Islet precursor cell (in vitro differentiated cells): ENCODE measurements around the gene RPL39L.
"Not testable (repeated sequence)": the region's sequence is repeated elsewhere in the genome, so short reads cannot be mapped to it uniquely, and the experiment has no call there.

Experiments used
- DNase-seq: peaks from one replicate; pipeline ENCODE4 v3.0.0-alpha.2; 2018

Gene RPL39L

DNA sequence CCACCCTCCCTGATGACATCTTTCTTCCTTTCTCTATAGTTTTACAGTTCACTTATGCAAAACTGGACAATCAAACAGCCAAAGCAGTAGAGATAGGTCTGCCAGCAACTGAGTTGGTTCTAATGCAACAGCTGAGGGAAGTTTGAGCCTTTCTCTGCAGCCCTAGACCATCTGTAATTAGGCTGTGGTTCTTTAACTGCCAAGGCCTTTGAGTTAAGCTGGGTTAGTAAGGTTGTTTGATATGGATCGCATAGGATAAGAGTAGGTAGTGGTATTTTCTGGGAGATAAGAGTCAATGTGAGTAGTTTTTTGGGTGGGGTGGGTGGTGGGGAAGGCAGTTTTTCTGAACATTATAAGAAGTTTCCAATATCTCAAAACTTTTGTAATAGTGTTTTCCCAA, 3.0 kb downstream of the RPL39L start:
- DNase-seq = no peak

GRCh38 chr3:187135172-187135690, 4.1 kb downstream of the RPL39L start:
- DNase-seq = not testable (repeated sequence)

GRCh38 chr3:187133181-187133580, 6.1 kb downstream of the RPL39L start:
- DNase-seq = not testable (repeated sequence)

DNA sequence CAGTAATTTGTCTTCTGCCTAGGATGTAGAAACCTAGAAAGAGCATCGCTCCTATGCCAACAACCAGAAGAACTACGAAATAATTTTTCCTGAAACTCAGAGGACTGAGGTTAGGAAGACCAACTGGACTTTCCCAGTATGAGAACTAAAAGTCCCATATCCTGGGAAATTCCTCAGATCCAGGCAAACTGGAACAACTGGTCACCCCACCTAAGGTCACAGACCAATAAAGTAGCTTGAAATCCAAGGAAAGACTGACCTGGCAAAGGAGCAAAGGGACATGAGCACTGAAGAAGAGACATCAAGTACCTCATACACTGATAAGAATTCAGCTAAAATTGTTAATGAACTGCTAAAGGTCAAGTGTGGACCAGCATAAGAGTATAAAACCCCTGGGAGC, 6.6 kb downstream of the RPL39L start:
- DNase-seq = no peak

DNA sequence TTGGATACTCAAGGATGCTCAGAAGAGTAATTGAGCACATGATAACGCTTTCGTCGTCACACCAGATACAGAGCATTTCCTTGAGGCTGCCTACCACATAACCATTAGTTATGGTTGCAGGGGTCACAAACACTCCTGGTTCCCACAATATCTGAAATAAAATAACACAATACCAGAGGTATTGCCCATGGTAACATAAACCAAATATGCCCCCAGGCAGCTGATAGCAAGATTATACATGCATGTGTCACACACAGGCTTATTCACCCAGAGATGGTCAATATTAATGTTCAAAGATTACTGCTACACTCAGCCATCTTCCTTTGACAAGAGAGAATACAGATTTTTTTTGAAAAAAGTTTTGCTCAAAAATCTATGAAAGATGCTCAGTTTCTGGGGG, 7.3 kb downstream of the RPL39L start:
- DNase-seq = no peak

GRCh38 chr3:187130346-187131066, 8.8 kb downstream of the RPL39L start:
- no peak for DNase-seq

GRCh38 chr3:187125319-187126031, 13.8 kb downstream of the RPL39L start:
- DNase-seq = no peak

DNA sequence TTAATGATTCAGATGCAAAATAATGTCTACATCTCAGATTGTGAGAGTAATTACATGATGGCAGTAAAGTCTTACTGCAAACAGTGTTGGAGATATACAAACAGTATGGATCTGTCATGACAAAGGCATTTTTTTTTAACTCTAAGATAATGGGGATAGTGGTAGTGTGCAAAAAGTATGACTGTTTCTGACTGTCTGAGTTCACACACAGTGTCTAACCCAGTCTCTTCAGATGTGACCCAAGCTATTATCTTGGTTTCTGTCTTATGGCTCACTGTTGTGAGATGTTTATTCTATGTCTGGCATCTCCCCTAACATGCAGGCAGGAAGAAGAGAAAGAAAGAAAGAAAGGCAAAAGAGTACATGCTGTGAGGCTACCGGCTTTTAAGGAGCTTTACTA, 17.0 kb downstream of the RPL39L start:
- DNase-seq = no peak

- DNase-seq = no peak
Measured at GRCh38 chr3:187120326-187120725, 19.0 kb downstream of the RPL39L start.

DNA sequence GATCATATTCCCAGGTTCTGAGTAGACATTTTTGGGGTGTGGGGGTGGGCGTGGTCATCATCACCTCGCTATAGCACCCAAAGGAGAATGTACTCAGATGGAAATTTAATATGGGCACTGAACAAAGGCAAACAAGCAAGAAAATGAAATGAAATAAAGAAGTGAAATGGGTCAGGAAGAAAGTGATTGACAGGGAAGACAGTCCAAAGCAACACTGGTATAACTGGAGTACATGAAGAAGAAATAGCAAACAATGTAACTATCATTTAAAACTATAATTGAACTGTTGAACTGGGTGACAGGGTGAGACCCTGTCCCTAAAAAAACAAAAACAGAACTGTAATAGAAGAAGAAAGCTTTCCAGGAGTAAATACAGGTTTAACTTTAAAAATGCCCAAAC, 24.8 kb downstream of the RPL39L start:
- DNase-seq = no peak

GRCh38 chr3:187112934-187113793, 26.1 kb downstream of the RPL39L start:
- no peak for DNase-seq

DNA sequence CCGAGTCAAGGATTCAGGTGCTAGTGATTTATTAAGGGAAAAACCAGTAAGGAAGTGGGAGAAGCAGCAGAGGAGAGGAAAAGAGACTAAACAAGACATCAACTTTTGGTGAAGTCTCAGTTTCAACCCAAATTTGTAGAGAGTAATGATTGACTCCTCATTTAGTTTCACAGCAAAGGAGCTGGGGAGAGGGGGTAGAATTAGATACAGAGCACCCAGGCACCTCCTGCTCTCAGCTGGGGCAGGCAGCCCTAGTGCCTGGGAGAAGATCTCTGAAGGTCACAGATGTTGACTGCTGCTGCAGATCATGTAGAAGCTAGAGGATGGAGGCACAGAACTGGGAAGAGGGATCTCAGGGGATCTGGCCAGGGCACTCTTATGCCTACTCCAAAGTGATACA, 29.1 kb downstream of the RPL39L start:
- DNase-seq = no peak

- no peak for DNase-seq
Measured at GRCh38 chr3:187107989-187108388, 31.3 kb downstream of the RPL39L start.

DNA sequence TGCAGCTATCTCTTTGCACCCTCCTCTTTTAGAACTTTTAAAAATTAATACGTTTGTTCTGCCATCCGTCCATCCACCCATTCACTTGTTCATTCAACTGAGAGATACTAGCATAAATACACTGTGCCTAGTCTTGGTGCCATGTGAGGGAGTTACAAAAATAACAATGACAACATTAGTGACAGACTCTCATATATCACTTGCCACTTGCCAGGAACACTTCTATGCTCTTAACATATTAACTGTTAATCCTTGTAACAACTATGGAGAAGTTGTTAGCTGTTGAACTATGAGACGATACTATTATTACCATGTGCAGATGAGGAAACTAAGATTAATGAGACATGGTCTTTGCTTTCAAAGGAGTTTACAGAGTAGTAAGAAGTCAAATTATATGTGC, 33.6 kb downstream of the RPL39L start:
- no peak for DNase-seq

- DNase-seq = no peak
Measured at GRCh38 chr3:187104933-187105332, 34.4 kb downstream of the RPL39L start.

DNA sequence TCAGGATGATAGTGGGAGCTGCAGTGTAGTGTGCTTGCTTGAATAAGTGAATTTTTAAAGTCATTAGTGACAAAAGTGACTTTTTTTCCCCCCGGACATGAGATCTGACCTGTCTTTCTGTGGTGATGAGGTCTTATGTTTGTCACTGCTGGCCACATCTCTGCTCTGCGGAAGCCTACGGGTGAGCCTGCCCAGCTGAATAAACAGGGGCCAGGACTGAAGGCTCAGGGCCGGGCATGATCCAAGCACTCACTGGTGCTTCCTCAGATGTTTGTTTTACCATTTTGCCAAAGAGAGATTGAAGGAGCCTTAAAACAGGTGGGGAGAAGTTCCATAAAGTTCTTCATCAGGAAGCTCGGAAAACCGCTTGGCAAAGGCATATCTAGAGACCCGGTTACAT, 35.0 kb downstream of the RPL39L start:
- DNase-seq = no peak

DNA sequence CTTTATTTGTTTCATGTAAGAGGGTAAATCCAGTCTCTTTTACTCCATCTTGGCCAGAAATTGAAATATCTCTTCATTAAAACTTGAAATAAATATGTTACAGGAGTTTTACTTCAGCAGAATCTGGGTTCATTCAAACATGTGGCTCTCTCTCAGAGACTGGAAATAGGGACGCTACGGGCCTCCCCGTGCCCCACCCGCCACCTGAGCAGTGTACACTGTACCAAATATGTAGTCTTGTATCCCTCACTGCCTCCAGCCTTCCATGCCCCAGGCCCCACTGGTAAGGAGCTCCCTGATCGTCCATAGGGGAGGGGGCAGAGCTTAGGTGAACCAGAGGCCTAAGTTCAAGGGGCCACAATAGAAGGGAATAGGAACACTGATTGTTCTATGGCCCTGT, 36.0 kb downstream of the RPL39L start:
- no peak for DNase-seq

DNA sequence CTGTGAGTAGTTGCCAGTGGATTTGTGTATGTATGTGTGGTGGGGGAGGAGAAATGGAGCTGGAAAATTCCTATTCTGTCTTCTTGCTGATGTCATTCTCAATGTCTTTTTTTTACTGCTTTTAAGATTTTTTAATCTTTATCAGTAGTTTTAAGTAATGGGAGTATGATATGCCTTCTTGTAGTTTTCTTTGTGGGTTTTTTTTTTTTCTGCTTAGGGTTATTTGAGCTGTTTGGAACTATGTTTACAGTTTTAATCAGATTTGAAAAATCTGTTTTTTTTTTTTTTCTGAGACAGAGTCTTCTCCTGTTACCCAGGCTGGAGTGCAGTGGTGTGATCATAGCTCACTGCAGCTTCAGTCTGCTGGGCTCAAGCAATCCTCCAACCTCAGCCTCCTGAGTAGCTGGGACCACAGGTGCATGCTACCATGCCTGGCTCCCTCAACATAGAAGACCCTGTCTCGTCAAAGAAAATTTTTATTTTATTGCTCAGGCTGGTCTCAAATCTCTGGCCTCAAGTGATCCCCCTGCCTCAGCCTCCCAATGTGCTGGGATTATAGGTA, 37.1 kb downstream of the RPL39L start:
- no peak for DNase-seq

DNA sequence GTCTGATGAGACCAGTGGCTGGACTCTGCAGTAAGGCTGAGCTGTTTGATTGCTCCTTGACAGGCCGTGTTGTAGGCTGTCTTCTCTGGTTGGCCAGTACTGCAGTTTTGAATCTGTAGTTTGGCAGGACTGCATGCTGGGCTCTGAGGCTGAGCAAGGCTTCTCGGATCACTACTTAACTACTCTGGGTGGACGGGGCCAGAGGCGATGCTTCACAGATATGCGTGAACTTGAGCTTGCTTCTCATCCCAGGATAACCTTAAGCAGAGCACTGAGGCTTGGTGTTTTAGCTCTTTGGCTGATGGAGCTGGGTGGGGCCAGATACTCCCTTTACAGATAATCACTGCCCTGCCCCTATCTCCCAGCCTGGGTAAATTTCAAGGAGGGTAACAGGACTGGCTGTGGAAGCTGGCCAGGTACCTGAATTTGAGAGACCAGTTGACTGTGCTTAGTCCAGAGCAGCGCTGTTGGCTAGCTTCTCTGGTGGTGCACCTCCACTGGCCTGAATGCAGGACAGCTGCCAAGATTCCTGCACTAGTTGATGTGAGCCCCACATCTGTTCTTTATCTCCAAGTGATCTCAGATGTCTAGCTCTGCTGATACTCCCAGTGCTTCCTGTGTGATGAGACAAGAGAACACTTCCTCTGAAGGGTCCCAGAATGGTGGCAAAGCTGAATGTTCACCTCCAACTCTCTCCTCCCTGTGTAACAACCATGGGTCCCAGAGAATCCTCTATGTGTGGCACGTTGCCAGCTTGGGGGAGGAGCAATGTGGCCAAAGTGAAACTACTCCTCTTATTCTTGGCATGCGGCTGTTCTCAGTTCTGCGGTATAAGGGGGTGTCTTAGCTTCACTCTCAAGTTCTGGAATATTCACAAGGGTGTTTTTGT, 37.9 kb downstream of the RPL39L start:
- no peak for DNase-seq

- no peak for DNase-seq
Measured at GRCh38 chr3:187098923-187099512, 40.3 kb downstream of the RPL39L start.

DNA sequence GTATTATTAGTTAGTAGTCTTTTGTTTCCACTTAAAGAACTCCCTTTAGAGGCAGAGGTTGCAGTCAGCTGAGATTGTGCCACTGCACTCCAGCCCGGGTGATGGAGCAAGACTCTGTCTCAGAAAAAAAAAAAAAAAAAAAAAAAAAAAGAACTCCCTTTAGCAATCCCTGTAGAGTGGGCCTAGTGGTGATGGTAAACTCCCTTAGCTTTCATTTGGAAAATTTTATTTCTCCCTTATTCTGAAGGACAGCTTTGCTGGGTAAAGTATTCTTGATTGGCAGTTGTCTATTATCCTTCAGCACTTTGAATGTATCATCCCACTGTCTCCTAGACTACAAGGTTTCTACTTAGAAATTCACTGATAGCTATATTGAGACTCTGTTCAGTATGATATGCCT, 46.0 kb downstream of the RPL39L start:
- DNase-seq = no peak

DNA sequence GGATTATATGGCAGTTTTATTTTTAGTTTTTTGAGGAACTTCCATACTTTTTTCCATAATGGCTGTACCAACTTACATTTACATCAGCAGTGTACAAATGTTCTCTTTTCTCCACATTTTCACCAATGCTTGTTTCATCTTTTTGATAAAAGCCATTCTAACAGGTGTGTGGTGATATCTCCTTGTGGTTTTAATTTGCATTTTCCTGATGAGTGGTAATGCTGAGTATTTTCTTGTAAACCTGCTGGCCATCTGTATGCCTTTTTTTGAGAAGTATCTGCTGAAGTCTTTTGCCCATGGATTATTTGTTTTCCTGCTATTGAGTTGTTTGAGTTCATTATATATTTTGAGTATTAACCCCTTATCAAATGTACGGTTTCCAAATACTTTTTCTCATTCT, 50.6 kb downstream of the RPL39L start:
- no peak for DNase-seq
